NCI-H1417 (cell line): ENCODE measurements around the gene MYL11.

Experiments
- DNase-seq, 3 experiments: peaks; one replicate each; lab custom pipeline; 2025; lab: John Stamatoyannopoulos, UW

MYL11 gene

DNA sequence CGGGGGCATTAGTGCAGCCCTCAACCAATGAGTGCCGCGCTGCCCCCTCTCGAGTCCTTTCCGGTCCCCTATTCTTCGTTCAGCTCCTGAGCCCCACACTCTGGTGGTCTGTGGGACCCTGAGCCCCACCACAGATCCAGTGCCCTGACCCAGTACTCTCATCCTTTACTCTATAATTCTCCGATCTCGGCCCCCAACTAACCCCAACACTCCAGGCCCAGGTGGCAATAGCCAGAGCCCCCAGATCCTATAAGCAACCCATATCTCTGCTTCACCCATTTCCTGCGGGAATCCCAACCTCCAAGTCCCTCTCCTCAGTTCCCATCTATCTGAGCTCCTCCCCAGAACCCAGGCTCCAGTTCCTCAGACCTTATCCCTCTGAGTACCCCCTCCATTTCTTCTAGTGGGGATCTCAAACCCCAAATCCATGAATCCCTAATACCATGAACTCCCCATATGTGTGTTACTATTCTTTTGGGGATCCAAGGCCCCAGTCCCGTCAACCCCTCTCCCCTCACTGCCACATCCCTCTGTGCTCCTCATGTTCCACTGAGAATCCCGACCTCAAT is 3.3 kb upstream of the MYL11 start:
- DNase-seq: peak in 1 of 3 experiments; percentile 30

DNA sequence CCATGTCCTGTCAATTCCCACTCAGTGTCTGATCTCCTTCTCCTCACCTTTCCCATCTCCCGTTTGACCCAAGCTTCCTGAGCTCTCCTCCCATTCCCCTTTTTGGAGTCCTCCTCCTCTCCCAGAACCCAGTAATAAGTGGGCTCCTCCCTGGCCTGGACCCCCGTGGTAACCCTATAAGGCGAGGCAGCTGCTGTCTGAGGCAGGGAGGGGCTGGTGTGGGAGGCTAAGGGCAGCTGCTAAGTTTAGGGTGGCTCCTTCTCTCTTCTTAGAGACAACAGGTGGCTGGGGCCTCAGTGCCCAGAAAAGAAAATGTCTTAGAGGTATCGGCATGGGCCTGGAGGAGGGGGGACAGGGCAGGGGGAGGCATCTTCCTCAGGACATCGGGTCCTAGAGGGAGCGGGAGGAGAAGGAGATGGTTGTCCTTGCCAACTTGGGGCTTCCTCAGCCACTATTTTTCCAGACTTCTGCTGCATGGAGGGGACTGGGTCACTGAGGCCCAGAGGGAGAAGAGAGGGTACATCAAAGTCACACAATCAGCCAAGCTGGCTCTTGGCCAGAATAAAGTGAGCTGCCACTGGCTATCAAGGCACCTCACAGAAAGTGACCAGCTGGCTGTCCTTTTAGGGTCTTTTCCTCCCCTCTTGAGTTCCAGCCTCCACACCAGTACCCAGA is 2.4 kb upstream of the MYL11 start:
- DNase-seq: no peak

DNA sequence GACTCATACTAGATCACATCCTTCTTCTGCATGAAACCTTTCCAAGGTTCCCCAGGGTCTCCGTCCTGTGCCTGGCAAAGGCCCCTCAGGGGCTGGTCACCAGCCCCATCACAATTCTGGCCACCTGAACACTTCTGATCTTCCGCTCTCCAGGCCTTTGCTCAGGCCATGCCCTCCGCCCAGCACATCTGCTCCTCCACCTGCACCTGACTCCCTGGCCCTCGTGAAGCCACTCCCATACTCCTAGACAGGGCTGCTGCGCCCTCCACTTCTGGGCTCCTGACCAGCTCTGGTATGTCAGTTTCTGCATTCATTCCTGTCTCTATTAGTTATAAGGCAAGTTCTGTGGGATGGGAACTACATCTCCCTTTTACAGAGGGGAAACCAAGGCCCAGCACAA is 1.9 kb upstream of the MYL11 start:
- no peak for DNase-seq

DNA sequence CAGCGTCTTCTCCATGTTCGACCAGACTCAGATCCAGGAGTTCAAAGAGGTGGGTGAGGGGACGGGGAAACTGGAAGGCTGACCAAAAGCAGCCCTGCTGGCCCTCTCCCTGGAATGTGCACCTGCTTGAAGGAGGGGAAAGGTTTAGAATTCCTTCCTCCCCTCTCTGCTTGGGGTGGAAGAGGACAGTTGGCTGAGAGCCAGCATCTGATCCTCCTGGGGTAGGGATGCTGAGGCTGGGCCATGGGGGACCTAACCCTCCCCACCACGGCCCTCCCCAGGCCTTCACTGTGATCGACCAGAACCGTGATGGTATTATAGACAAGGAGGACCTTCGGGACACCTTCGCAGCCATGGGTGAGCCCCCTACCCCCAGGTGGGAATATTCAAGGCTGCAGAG is 1.3 kb downstream of the MYL11 start:
- no peak for DNase-seq

DNA sequence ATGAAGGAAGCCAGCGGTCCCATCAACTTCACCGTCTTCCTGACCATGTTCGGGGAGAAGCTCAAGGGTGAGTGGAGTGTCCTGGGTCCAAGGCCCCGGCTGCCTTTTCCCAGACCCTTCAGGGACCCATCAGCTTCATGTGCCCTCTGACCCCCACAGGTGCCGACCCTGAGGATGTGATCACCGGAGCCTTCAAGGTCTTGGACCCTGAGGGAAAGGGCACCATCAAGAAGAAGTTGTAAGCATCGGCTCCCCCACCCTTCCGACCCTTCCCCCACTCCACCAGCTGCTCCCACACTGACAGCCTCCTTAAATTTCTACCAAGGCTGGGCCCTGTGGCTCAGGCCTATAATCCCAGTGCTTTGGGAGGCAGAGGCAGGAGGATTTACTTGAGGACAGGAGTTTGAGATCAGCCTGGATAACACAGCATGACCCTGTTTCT is 1.9 kb downstream of the MYL11 start:
- DNase-seq: no peak

DNA sequence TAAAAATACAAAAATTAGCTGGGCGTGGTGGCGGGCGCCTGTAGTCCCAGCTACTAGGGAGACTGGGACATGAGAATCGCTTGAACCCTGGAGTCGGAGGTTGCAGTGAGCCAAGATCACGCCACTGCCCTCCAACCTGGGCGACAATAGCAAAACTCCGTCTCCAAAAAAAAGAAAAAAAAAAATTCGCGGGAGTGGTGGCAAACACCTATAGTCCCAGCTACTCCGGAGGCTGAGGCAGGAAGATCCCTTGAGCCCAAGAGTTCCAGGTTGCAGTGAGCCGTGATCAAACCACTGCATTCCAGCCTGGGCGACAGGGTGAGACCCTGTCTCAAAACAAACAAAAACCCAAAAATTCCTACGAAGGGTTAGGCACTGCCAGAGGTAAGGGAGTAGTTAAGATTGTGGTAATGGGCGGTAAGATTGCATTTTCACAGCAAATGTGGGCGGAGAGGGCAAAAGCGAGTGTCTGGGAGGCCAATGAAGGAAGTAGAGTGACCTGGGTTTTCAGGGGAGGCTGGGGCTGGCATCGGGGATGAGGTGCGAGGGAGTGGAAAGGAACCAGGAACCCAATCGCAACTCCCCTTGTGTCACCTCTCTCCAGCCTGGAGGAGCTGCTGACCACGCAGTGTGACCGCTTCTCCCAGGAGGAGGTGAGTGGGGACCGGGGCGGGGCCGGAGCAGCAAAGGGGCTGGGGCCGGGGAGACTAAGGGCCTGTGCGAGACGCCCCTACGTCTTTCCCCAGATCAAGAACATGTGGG is 2.6 kb downstream of the MYL11 start:
- no peak for DNase-seq

DNA sequence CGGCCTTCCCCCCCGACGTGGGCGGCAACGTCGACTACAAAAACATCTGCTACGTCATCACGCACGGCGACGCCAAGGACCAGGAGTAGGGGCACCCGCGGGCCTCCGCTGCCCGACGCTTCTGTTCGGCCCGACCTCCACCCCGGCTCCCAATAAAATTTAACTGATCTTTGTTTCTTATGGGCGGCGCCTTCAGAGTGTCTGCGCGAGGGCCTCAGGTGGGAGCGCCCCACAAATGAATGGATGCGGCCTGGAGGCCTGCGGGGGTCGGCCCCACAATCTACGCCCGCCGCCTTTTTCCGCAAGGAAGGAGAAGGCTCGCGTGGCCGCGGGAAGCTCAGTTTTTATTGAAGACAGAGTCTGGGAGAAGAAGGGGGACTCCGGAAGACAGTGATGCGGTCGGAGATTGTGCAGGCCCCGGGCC is 3.2 kb downstream of the MYL11 start:
- peak; percentile 70 to 95 (median 82) for DNase-seq

DNA sequence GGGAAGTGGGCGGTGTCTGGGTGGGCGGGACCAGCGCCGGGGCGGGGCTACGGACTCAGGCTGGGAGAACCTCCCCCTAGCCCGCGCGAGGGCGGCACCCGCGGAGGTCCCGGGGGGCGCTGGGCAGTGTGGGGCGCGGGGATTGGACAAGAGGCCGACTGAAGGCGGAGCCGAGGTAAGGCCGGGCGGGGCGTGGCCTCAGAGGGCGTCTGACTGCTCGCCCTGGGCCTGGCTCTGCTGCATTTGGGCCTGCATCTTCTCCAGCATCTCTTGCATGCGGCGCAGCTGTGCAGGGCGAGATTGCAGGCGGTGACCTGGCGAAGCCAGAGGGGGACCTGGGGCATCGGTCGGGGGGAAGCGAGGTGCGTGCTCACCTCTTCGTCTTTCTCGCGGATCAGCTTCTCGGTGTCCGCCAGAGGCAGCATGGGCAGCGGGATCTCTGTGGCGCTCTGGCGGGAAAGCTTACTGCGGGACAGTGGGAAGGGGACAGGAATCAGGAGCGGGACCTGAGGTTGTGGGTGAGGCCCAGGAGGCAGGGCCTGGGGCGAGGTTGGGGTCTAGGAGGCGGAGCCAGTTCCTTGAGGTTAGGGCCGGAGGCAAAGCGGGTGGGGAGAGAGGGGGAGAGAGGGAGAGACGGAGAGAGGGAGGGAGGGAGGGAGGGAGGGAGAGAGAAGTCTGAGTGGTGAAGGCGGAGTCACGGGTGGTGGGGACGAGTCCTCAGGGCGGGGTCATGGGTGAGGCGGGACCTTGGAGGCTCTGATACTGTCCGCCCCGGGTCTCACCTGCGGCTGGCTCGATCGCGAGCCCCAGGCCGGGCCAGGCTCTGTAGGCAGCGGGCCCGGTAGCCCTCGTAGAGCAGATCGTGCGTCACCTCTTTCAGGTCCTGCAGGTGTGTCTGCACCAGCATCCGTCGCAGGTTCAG is 3.9 kb downstream of the MYL11 start:
- DNase-seq: peak; percentile 95 to 98 (median 97)

DNA sequence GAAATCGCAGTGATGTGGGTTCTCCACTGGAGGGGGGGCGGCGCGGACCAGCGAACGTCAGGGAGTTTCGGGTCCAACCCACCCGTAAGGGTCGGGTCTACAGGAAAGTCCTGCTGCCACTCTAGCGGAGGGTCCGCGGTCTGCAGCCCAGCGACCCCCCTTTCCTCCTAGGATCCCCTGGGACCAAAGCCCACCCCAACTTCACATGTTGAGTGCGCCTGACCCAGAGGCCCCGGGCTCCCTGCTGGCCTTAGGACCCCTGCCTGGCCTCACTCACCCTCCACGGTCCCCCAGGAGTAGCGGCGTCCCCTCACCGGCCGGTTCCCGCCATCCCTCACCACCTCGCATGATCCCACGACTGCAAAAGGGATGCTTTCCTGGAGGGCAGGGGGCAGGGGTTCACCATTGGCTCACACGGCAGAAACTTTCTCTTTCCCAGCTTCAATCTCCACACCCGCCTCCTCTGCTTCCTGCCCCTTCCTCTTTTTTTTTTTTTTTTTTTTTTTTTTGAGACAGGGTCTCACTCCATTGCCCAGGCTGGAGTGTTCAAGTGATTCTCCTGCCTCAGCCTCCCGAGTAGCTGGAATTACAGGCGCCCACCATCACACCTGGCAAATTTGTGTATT is 4.7 kb downstream of the MYL11 start:
- DNase-seq: peak in 1 of 3 experiments; percentile 33

DNA sequence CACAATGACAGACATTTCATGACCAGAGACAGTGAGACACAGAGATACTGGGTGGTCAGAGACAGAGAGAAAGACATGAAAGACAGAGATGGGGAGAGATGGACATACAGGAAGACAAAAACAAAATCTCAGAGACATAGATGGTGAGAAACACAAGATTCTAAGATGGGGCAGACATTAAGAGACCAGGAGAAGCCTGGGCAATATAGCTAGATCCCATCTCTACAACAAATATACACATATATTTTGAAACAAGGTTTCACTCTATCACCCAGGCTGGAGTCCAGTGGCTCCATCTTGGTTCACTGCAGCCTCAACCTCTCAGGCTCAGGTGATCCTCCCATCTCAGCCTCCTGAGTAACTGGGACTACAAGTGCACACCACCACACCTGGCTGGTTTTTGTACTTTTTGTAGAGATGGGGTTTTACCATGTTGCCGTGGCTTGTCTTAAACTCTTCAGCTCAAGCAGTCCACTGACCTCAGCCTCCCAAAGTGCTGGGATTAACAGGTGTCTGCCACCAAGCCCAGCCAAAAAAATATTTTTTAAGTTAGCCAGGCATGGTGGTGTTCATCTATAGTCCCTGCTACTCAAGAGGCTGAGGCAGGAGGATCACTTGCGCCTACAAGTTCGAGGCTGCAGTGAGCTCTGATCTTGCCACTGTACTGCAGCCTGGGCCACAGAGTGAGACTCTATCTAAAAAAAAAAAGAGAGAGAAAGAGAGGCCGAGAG is 5.6 kb downstream of the MYL11 start:
- no peak for DNase-seq

DNA sequence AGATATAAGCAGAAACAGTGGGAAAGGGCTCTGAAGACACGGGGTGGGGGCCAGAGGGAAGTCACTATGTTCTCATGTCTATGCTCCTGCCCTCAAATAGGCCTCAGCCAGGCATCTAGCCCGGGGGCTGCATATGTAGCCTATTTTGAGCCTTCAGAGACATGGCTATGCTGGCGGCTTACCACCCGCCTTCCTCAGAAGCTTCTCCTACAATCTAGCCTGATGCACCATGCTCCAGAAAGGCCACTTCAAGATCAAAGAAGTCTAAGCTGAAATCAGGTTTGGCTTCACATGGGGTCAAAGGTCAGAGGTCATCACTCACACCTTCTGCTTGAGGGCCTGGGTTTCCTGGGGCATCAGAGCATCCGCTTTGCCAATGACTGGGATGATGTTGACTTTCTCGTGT is 6.2 kb downstream of the MYL11 start:
- no peak for DNase-seq

DNA sequence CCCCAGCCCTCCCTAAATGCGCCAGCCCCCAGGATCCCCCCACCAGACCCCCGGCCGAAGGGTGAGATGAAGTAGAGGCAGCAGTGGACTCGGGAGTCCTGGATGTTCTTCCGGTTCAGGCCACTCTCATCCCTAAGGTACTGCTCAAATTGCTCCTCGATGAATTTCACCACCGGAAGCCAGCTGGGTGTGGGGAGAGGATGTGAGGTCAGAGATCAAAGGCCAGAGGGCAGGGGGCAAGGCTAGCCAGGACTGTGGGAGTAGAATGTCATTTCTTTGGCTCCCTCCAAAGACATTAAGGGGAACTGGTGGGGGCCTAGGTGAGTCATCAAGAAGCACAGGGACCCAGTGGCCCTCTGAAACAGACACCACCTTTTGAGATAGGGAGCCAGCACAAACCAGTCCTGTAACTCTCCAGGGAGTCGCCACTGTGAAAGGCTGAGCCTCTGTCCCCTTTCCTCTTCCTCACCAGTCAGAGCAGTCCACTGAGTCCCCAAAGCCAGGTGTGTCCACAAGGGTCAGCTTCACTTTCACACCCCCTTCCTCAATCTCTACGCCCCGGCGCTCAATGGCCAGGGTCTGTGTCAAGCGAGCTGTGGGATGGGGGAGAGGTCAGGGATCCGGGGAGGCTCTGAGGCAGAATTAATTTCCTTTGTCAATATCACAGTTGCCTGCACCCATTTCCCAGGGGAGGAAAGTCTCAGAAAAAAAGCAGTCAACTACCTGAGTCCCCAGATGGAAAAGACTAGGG is 6.9 kb downstream of the MYL11 start:
- no peak for DNase-seq

DNA sequence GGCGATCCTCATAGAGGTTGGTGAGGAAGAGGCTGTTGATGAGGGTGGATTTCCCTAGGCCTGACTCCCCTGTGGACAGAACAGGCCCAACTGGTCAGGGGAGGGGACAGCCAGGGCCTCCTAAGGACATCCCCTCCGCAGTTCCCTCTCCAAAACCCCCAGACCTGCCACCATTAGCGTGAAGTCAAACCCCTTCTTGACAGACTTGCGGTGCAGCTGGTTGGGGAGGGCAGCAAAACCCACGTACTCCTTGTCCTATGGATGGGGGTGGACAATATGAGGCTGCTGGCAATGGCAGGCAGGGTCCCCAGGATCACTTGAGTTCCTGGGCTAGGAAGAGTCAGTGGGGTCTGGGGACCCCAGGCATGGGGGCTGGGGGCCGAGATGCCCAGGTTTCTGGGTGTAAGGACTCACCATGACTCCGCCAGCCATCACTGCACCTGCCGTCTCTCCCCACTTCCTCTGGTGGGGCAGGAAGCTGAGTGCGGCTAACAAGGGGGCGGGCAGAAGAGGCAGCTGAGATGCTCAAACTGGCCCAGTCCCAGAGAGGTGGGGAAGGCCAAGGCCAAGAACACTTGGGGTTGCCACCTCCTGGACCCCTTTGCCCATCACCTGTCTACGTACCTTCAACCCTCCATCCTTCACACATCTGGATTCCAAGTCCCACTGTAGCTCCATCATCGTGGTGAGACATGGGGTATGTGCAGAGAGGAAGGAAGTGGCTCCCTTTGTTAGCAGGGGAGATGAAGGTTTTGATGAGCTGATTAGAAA is 7.7 kb downstream of the MYL11 start, which contains the start of gene SEPTIN1:
TSS of gene SEPTIN1 (minus strand) at position 451 of the 771 bp plus-strand sequence. CDS start at position 432, 19 bp downstream.
- no peak for DNase-seq

DNA sequence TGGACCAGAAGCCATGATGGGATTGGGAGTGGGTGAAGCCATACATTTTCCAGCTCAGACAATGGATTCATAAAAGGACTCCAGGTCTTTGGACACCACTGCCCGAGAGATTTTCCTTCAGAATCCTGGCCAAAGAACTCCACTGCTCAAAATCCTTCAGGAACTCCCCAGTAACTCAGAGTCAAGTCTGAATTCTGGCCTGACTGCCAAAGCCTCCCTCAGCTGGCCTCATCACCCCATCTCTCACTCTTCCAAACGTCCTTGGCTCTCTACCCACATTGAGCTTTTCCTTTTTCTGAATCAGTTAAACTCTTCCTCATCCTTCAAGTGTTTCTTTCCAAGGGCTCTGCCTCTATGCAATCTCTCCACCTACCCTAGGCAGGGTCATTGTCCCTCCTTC is 8.9 kb downstream of the MYL11 start:
- no peak for DNase-seq

DNA sequence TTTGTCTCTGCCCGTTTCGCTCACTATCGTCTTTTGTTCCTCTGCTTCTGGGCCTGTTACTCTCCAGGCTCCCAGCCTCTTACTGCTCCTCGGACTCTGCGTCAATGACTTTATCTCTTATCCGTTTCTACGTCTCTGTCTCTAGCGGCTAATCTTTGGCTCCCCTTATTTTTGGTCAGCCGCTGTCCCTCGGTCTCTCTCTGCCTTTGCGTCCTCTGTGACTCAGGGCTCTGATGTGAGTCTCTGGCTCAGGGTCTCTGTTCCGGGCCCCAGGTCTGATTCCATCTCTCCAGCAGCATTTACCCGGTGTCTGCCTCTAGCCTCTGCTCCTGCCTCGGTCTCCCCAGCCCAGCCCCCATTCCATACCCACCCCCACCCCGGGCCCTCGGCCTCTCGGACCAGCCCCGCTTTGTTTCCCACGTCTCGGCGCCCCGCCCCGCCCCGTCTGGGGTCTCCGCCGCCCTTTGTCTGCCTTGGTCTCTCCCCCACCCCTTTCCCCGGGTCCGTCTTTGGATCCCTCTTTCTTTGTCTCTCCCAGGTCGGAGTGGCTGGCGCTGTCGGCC is 20.1 kb downstream of the MYL11 start:
- DNase-seq: peak in 2 of 3 experiments; percentile 71 to 84

DNA sequence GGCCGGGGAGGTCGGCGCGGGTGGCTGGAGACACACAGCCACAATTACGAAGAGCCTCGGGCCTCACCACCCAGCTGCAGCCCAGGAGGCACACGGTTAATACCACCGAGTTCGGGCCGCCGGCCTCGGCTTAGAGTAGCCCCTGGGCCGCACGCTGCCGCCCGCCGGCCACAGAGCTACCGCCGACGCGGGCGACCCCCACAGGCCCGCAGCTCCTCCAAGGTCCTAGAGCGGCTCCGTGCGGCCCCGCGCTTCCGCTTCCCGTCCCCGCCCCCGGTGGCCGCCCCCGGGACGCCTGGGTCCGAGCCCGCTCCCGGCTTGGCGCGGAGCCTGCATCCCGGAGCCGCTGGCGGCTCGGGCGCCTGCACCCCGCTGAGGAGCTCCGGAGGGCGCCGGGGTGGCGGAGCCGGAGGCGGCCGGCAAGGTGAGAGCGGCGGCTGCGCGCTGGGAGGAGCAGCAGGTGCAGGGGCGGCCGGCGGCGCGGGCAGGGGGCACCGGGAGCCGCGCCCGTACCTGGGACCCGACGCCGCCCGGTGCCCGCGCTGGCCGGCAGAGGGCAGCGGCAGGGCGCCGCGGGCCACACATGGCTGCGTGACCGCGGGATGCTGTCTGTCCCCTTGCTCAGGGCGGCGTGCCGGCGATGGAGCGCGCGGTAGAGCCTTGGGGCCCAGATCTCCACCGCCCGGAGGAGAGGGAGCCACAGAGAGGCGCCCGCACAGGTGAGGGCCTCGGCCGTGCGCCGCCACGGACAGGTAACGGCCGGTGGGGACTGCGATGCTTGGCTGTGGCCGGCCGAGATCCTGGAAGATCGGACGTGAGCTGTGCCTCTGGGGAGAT is 20.8 kb downstream of the MYL11 start, which contains the start of gene ZNF48:
TSS of gene ZNF48 (plus strand) at position 266 of the 837 bp plus-strand sequence. CDS start at position 641, 375 bp downstream.
- peak; percentile 85 to 94 (median 94) for DNase-seq

DNA sequence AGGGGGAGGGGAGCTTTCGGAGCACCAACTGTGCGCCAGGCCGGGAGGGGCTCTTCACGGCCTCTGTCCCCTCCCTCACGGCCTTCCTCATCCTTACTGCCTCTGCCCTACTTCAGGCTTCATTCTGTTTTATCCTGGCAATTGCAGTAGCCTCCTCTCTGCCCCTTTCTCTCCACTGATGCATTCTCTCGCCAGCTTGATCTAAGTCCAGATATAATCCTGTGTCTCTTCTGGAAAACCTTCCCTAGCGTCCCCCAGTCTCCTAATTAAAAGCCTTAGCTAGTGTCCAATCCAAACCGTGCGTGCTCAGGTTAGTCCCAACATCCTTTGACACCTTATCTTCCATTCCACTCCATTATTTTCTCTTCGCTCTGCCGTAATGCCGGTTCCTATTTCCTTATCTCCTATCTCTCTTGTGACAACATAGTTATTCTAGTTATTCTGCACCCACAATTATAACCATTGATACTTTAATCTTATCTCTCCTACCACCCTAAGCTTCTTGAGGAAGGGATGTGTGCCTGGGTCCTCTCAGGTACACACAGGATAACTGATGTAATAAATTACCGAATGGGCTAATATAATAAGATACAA is 21.5 kb downstream of the MYL11 start:
- no peak for DNase-seq
